ENCODE measurements around the gene SYTL1.

Gene SYTL1, protein sequence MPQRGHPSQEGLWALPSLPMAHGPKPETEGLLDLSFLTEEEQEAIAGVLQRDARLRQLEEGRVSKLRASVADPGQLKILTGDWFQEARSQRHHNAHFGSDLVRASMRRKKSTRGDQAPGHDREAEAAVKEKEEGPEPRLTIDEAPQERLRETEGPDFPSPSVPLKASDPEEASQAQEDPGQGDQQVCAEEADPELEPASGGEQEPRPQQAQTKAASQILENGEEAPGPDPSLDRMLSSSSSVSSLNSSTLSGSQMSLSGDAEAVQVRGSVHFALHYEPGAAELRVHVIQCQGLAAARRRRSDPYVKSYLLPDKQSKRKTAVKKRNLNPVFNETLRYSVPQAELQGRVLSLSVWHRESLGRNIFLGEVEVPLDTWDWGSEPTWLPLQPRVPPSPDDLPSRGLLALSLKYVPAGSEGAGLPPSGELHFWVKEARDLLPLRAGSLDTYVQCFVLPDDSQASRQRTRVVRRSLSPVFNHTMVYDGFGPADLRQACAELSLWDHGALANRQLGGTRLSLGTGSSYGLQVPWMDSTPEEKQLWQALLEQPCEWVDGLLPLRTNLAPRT

DNA sequence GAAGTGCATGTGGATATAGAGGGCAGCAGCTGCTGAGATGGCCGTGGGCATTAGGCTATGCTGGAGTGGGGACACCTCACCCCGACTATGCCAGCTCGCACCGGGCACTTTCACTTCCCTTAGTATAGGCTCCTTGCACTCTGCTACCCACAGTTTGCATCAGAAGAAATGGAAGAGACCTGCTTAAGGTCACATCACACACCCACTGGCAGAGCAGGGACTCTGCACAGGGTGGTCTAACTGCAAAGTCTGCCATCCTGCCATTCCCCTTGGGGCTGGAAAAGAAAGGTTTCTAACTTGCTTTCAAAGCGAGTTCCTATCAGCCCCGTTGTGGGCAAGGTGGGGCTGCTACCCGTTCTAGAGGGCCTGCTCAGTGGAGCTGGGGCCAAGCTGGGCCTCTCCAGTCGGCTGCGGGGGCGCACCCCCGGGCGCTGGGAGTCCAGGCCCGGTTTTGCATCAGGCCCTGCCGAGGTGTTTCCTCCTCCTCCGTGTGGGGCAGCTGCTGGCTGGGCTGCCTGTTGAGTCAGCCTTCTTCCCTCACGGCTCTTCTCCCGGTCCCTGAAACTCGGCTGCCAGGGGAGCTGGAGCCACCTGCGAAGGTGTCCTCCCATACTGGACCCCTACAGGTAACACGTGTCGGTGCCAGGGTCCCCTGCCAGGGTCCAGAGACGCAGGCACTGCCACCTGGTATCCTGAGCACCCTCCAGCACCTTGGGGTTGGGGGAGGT is at the start of gene SYTL1:
Gene SYTL1 (plus strand): TSS at position 498 of the 728 bp plus-strand sequence. CDS start 3,313 bp downstream, outside the sequence.
- DNase-seq = peak; percentile 86

DNA sequence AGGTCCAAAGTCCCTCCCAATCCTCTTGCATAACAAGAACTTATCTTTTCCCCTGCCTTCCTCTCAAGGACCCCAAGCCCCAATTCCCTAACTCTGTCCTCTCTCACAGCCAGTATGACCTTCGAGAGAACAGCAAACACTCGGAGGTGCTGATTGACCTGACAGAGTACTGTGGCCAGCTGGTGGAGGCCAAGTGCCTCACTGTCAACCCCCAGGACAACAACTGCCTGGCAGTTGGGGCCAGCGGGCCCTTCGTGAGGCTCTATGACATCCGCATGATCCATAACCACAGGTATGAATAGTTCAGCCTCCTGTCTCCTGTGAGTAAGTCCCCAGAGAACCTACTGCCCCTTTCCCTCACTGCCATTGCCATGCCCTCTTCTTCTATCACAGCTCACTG is 49.7 kb upstream of the SYTL1 start:
- DNase-seq = no peak

DNA sequence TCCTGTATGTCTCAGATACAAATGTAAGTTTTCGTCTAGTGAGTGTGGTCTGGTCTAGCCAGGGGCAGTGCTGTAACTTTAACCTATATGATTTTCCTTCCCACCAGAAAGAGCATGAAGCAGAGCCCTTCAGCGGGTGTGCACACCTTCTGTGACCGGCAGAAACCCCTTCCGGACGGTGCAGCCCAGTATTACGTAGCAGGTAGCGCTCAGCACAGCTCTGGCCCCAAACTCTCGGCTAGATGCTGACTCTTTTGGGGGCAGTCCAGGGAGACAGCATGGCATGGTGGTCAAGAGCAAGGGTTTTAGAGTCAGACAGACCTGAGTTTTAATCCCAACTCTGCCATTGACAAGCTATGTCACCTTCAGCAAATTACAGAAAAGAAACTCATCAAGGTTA is 47.9 kb upstream of the SYTL1 start:
- no peak for DNase-seq

DNA sequence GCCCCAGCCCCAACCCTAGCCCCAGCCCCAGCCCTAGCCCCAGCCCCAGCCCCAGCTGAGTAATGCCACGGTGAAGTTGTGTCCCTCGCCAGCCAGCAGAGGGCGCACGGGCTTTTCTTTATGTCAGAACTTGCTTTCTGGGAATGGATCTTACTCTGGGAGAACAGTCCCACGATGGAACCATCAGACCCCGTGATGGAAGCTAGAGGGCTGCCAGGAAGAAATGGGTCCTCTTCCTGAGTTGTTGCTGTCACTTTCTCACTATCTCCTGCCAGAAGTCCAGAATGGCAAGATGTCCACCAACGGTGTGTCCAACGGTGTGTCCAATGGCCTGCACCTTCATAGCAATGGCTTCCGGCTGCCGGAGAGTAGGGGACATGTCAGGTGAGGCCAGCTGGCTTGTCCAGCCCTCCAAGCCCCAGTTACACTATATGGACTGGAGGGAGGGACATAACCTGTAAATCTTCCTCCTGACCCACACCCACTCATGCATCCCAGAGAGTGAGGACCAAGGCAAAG is 45.0 kb upstream of the SYTL1 start:
- peak; percentile 77 for DNase-seq

DNA sequence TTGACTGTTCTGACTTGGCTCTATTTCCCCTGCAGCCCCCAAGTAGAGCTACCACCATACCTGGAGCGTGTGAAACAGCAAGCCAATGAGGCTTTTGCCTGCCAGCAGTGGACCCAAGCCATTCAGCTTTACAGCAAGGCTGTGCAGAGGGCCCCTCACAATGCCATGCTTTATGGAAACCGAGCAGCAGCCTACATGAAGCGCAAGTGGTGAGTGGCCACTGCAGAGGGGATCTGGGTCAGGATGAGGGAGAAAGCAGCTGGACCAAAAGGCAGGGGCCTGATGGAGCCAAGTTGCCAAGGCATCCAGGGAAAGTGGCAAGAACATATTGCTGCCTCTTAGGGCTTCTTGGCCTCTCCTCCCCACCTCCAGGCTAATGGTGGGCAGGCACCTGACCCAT is 43.9 kb upstream of the SYTL1 start:
- DNase-seq = no peak

DNA sequence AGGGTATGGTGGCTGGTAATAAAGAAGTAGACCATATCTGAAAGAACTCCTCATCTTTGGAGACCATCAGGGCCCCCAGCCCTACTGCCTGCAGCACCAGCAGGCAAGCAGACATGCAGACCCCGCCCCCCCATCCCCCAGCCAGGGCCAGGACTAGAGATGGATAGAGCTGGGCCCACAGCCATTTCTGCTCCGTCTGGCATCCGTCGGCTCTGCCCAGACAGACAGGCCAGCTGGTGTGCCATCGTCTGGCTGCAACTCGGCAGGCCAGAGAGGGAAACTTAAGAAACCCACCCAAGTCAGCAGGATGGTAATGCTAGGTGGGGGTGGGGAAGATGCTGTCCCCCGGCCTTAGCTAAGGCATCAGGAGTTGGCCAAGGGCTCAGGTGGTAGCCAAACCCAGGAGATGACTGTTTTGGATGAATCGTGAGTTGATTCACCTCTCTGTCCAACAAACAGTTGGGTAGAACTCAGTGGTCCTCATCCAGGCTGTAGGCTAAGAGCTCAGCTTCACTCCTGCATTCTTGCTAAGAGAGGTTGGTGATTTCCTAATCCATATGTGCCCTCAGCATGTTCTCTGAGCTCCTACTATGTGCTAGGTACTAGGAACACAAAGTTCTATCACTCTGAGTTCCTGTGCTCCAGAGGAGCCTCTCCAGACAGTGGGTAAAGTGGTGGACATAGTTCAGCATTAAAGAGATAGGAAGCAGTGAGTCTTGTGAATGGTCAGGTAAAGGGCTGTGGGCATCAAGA is 43.0 kb upstream of the SYTL1 start:
- no peak for DNase-seq

DNA sequence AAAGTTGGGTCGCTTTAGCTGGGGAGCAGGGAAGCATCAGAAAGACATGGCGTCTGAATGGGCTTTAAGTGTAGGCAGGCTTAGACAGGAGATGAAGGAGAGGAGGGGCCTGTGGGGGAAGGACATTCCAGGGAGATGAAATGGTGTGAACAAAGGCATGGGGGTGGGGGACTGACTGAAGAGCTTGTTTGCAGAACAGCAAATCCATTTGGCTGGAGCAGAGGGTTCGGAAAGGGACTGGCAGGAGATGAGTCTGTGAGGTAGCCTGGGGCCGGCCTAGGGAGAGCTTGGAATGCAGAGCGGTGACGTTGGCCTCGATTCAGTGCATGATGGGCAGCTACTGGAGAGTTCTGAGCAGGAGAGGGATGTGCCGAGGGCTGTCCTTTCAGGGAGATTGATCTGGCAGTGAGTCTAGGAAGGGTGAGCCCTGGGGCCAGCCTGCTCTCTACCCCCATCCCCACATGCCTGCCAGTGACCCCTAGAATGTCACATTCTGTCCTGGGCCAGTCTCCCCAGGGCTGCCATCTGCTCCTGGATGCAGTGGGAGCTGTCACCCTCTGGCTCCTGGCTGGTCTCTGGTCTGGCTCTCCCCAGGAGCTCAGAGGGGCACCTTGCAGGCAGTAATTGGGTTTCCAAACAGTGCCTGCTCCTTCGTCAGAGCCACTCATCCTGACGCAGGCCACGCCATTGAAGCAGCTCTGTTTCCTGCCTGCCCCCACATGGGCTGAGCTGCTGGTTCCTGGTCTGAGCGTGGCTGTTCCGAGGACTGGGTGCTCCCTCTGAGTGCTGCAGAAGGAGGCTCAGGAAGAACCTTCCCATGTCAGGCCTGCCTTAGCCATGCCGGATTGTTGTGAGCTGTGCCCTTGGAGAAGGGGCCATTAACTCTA is 42.2 kb upstream of the SYTL1 start:
- DNase-seq = no peak

DNA sequence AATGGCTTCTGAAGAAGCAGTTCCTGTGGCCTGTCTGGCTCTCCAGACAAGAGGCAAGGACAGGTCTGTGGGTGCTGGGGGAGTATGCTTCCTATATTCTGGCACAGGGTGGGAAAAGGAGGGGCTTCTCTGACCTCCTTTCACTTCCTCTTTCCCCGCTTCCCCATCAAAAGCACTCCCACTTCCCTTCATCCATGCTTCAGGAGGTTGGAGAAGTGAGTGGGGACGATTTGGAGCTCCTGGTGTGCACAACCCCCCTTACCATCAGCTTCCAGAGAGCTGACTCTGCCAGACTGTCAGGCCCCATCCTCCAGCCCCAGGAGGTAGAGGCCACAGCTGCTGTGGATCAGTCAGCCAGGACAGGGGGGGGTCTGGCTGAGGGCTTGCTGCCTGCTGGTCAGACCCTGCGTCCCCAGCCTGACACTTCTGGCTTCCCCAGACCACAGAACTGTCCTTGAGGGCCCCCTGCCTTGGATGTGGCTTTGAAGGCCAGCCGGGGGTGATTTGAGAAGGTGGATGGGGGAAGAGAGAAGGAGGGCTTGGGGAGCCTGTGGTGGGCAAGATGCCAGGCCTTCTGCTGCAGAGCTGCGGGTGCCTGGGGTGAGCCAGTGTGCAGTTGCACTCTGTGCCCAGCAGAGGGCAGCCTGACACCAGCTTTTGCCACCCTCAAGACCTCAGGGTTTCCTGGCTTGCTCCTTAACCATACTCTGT is 41.3 kb upstream of the SYTL1 start:
- DNase-seq = peak; percentile 89

DNA sequence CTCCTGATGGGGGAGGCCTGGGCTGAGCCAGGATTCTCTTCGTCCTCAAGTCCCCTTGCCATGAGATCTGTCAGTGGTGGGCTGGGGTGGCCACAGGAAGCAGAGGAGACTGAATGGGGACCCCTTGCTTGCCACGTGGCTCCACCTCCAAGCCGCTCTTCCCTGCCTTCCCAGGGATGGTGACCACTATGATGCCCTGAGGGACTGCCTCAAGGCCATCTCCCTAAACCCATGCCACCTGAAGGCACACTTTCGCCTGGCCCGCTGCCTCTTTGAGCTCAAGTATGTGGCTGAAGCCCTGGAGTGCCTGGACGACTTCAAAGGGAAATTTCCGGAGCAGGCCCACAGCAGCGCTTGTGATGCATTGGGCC is 40.8 kb upstream of the SYTL1 start:
- no peak for DNase-seq

DNA sequence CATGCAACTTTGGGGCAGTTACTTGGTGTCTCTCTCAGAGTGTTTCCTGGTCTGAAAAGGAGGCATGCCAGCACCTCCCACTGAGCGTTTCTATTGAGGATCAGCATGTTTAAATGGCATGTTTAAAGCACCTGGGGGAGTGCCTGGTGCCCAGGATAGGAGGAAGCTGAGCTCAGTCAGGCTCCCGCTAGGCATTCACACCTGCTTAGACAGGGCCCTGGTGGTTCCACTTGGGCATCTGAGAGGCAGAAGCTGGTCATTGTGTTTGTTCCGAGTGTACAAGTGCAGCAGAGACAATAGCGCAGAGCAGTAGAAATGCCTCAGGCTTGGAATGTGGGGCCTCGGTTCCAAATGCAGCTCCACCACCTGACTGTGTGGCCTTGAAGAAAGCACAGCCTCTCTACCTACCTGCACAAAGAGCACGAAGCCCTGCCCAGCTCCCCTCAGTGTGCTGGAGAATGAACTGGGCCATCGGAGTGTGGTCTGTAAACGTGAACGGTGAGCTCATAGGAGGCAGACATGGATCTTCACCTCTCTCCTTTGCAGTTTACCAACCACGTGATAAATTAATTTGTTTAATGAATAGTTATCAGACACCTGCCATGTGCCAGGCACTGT is 40.1 kb upstream of the SYTL1 start:
- DNase-seq = no peak

DNA sequence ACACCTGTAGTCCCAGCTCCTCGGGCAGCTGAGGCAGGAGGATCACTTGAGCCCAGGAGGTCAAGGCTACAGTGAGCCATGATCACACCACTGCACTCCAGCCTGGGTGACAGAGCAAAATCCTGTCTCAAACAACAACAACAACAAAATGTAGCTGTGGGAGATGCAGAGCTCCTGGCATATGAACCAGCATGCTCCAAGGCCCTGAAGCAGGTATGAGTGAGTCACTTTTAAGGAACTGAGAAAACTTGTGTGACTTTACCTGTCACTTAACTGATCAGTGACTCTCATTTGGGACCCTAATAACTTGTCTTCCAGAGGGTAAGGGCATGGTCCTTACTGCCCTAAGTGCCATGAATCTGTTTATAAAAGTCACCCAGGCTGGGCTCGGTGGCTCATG is 39.2 kb upstream of the SYTL1 start:
- DNase-seq = no peak

DNA sequence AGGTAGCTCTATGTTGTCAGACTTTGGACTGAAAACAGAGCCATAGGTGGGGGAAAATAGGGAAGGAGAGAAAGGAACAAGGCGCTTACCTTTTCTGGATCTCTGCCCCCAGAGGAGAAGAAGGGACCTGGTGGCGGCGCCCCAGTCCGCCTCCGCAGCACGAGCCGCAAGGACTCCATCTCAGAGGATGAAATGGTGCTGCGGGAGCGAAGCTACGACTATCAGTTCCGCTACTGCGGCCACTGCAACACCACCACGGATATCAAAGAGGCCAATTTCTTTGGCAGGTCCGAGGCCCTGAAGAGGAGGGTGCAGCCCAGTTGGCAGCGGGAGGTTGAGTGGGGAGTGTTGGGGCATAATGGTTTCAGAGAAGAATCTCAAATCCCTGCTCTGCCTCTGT is 38.3 kb upstream of the SYTL1 start:
- no peak for DNase-seq

DNA sequence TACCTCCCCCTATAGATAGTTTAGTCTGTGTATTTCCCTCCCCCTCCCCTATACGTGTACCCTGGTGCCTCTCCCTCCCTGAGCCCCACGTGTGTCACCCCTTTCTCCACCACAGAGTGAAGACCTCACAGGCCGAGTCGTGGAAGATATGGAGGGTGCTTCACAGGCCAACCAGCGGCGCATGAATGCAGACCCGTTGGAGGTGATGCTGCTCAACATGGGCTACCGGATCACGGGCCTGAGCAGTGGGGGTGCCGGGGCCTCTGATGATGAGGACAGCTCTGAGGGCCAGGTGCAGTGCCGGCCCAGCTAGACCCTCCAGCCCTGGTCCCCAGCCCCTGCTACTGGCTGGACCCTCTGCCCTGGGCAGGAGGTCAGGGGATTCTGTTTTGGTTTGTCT is 35.8 kb upstream of the SYTL1 start:
- DNase-seq = no peak

DNA sequence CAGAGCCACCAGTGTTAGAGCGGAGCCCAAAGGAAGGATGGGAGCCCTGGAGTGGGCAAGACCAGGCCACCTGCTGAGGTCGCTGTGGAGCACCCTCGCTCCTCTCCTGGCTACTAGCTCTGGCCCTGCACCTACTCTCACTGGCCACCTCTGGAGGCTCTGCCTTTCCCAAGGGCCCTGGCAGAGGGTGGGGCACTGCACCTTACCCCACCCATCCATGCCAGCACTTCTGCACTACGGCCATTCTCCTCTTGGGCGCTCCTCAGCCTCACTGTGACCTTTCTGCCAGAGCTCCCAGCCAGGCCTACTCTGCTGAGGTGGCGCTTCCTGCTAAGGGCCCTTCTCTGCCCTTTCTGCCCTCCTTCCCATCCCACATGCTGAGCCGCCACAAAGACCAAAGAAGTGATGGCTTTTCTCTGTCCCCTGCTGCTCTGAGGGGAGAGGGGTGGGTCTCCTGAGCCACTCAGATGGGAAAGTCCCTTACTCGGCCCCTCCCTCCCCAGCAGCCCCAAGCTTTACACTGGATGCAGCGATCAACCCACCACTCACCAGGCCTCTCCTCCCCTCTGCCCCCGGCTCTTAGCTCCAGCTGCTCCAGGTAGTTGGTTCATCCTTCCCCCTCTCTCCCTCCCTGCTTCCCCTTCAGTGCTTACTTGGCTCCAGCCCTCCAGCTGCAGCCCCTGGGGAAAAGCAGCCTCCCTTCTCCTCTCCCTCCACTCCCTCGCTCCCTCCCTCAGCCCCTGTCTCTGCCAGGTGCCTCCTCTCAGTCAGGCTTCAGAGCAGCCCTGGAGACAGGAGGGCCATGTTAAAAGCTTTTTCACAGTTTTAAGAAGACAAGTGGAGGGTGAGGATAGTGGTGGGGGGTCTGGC is 34.7 kb upstream of the SYTL1 start:
- no peak for DNase-seq

DNA sequence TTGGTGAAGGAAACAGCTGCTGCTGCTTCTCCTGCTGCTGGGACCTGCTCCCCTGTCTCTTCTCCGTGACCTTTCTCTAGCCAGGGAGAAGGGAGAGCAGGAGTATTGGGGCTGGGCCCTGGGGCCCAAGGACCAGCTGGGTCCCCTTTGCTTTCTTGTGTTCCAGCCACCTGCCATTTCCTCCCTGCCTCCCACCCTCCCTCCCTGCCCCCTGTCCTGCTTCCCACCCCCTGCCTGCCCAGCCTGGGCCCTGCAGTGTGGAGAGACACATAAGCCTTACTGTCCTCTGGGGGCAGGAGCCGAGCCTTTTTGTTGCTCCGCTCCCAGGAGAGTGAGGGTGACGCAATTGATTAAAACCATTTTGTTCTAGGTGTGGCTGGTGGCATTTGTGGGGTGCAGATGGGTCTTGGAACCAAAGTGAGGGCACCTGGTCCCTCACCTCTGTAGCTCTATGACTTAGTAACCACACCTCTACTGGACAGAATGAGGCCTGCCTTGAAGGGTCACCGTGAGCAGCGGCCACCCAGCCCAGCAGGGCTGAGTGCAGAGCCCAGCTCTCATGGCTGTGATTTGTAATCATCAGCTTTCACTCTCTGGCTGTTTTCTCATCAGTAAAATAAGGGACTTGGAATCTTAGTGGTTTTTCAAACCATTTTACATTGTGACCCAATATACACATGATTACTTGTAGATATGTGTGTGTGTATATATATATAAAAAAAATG is 33.8 kb upstream of the SYTL1 start:
- DNase-seq = no peak

DNA sequence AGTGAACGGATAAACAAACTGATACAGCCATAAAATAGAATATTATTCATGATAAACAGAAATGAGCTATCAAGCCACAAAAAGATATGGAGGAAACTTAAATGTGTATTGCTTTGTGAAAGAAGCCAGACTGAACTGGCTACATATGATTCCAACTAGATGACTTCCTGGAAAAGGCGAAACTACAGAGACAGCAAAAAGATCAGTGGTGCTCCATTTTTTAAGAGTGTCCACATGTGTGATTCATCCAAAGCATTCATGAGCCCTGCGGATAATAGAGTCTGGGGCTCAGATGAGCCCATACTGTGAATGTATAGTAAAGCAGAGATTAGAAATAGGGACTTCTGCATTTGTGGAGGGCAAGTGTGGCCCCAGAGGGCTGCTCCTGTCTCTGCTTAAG is 27.7 kb upstream of the SYTL1 start:
- DNase-seq = no peak

DNA sequence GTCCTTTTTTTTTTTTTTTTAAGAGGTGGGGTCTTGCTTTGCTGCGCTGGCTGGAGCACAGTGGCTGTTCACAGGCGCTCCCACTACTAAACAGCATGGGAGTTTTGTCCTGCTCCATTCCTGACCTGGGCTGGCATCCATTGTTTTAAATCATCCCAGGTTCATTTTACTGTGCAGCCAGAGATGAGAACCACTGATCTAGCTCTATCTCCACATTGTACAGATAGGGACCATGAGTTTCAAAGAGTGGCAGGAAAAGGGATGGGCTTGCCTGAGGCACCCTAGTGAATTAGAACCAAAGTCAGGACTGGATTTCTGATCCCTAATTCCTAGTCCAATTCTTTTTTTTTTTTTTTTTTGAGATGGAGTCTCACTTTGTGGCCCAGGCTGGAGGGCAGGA is 27.1 kb upstream of the SYTL1 start:
- no peak for DNase-seq

DNA sequence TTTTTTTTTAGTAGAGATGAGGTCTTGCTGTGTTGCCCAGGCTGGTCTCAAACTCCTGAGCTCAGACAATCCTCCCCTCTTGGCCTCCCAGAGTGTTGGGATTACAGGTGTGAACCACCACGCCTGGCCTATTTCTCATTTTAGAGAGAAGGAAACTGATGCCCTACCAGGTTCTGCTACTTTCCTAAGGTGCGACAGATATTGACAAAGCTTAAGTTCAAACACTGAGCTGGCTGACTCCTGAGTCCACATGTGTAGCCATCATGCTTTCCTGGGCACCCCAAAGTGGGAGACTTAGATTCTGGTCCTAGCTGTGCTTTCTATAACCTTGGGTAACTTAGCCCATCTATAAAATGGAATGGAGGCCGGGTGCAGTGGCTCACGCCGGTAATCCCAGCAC is 25.0 kb upstream of the SYTL1 start:
- DNase-seq = no peak

DNA sequence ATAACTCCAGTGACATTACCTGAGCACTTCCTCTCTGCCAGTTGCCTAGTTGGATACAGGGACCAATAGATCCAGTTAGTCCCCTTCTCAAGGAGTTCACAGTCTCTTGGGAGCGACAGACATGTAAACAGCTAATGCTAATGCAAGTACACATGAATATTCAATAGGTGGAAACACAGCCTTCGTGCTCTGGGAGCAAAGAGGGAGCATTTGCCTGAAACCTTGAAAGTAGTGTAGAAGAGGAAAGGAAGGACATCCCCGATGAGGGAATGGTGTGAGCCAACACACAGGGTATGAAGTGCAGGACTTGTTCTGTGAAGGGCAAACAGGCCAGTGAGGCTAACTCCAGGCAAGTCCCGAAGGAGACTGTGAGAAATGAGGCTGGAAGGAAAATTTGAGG is 23.7 kb upstream of the SYTL1 start:
- DNase-seq = no peak
